HT-29 (cell line): Measurements from ENCODE around the gene LTN1. TPM values are rescaled to one million over a fixed set of nuclear protein-coding genes. Genes with fewer than 3 reads are reported as not detected.

Experiments used
- DNase-seq: peaks from one replicate; pipeline ENCODE4 v3.0.0-alpha.2; 2015; ENCODE audit warnings: low spot score
- total RNA-seq: library from RNA; depleted of rRNA; stranded (reverse); fragments of >200 nt; shearing (Covaris generic); gene quantifications from 2 replicates; pipeline ENCODE4 v1.2.3, GENCODE V29; 2014; rRNA removed

The LTN1 gene
- total RNA-seq, 1 experiment from 2014 or later = 6.3 TPM

- peak; percentile 84 for DNase-seq
These were observed 107.5 kb downstream of the LTN1 start for GRCh38 chr21:28884976-28885852.

- DNase-seq = no peak
These were observed 108.2 kb downstream of the LTN1 start for GRCh38 chr21:28884481-28884880.

- no peak for DNase-seq
These were observed 108.7 kb downstream of the LTN1 start for GRCh38 chr21:28883931-28884330.

DNA sequence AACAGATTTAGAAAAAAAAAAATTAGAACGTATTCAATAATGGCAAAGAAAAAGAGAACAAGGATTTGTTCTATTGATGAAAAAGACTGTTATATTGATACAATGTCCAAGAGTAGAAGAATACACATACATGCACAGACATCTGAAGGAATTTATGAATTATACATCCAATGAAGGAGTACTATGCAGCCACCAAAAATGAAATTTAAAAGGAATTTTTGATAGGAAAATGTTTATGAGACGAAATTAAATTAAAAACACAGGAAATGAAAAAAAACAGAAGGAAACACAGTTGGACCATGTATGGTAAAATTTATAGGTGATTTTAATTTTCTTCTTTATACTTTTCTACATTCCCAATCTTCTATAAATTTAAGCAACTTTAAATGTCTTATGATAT lies 110.3 kb downstream of the LTN1 start:
- no peak for DNase-seq

Other genes with a start within 250 kb of the LTN1 start
- 4.7 and 5.9 TPM in 2 replicates for gene RWDD2B, start 26.5 kb upstream of the LTN1 start, total RNA-seq
- gene USP16, start 31.8 kb upstream of the LTN1 start, total RNA-seq = 6.5 and 9.1 TPM in 2 replicates
- gene CCT8, start 80.8 kb upstream of the LTN1 start, total RNA-seq = 71.3 and 82.8 TPM in 2 replicates
- gene MAP3K7CL, start 137.8 kb upstream of the LTN1 start, total RNA-seq = 1.9 and 3.0 TPM in 2 replicates